Ureter (tissue), 1 donor: ENCODE measurements around the gene UNC5B. TPM values are rescaled to one million over a fixed set of nuclear protein-coding genes. Genes with fewer than 3 reads are reported as not detected.
A peak's percentile ranks its signal among the peaks of the same experiment; 100 is the strongest.

Experiments used
- DNase-seq: peaks from one replicate; pipeline ENCODE4 v3.0.0-alpha.2; 2020; ENCODE audit warnings: low spot score
- total RNA-seq: library from RNA; stranded (reverse); gene quantifications from one replicate; pipeline ENCODE4 v1.2.4, GENCODE V29; 2023
- donor health status: DM: yes; HTN: yes; CAD: no.

The UNC5B gene
- total RNA-seq, result 61.8 TPM

- peak; percentile 93 for DNase-seq
These were observed at the start of gene UNC5B for GRCh38 chr10:71212318-71213126. Gene UNC5B, plus strand, starts transcription at chr10:71212570. Its CDS starts 416 bp downstream, at chr10:71212986.

- no peak for DNase-seq
These were observed 38.9 kb upstream of the UNC5B start for GRCh38 chr10:71173466-71173865.

GRCh38 chr10:71176661-71177060, 35.7 kb upstream of the UNC5B start:
- DNase-seq, result no peak

GRCh38 chr10:71177651-71178199, 34.6 kb upstream of the UNC5B start:
- DNase-seq, result no peak

GRCh38 chr10:71178880-71179279, 33.5 kb upstream of the UNC5B start:
- DNase-seq, result no peak

- DNase-seq, result no peak
These were observed 33.0 kb upstream of the UNC5B start for GRCh38 chr10:71179382-71179781.

GRCh38 chr10:71184421-71184820, 27.9 kb upstream of the UNC5B start:
- no peak for DNase-seq

GRCh38 chr10:71185209-71185608, 27.2 kb upstream of the UNC5B start:
- no peak for DNase-seq

GRCh38 chr10:71187197-71187596, 25.2 kb upstream of the UNC5B start:
- no peak for DNase-seq

GRCh38 chr10:71187600-71187999, 24.8 kb upstream of the UNC5B start:
- DNase-seq, result no peak

GRCh38 chr10:71188201-71188600, 24.2 kb upstream of the UNC5B start:
- DNase-seq, result no peak

GRCh38 chr10:71191019-71191418, 21.4 kb upstream of the UNC5B start:
- DNase-seq, result no peak

GRCh38 chr10:71191551-71192076, 20.8 kb upstream of the UNC5B start:
- no peak for DNase-seq

GRCh38 chr10:71193516-71193915, 18.9 kb upstream of the UNC5B start:
- DNase-seq, result no peak

- DNase-seq, result no peak
These were observed 14.4 kb upstream of the UNC5B start for GRCh38 chr10:71197955-71198354.

GRCh38 chr10:71201849-71202248, 10.5 kb upstream of the UNC5B start:
- DNase-seq, result no peak

- no peak for DNase-seq
These were observed 10.1 kb upstream of the UNC5B start for GRCh38 chr10:71202314-71202713.

GRCh38 chr10:71203124-71203523, 9.2 kb upstream of the UNC5B start:
- no peak for DNase-seq

- DNase-seq, result no peak
These were observed 8.7 kb upstream of the UNC5B start for GRCh38 chr10:71203716-71204115.

- no peak for DNase-seq
These were observed 7.6 kb upstream of the UNC5B start for GRCh38 chr10:71204746-71205145.

GRCh38 chr10:71205468-71205867, 6.9 kb upstream of the UNC5B start:
- no peak for DNase-seq

GRCh38 chr10:71206911-71207310, 5.5 kb upstream of the UNC5B start:
- no peak for DNase-seq

- no peak for DNase-seq
These were observed 4.8 kb upstream of the UNC5B start for GRCh38 chr10:71207578-71207977.
